Activated CD4-positive, alpha-beta T cell treated with anti-CD3 and anti-CD28 coated beads, Interleukin-2, amount 50 U/mL, for 1 hour (primary cell): ENCODE measurements around the gene NELFB.
A peak's percentile ranks its signal among the peaks of the same experiment; 100 is the strongest.

Experiments used
- DNase-seq: peaks from one replicate; pipeline ENCODE4 v3.0.0-alpha.2; 2020

NELFB gene

GRCh38 chr9:137224830-137225694 is 30.1 kb upstream of the NELFB start, which contains the start of gene CYSRT1:
TSS of gene CYSRT1 (plus strand) at chr9:137225174. CDS start at chr9:137225622, 448 bp downstream.
- DNase-seq = no peak

- DNase-seq = no peak
Measured at GRCh38 chr9:137225699-137226331, 29.3 kb upstream of the NELFB start.

- DNase-seq = no peak
Measured at GRCh38 chr9:137226338-137227053, 28.6 kb upstream of the NELFB start.

- DNase-seq = peak; percentile 84
Measured at GRCh38 chr9:137227054-137227852, 27.9 kb upstream of the NELFB start, which contains the start of gene RNF224. TSS of gene RNF224 (plus strand) at chr9:137227502. CDS start at chr9:137228336, 834 bp downstream.

GRCh38 chr9:137227853-137228505 is 27.1 kb upstream of the NELFB start:
- no peak for DNase-seq

- DNase-seq = no peak
Measured at GRCh38 chr9:137228506-137228967, 26.6 kb upstream of the NELFB start.

GRCh38 chr9:137228968-137229896 is 25.9 kb upstream of the NELFB start:
- DNase-seq = no peak

- DNase-seq = no peak
Measured at GRCh38 chr9:137229903-137230704, 25.0 kb upstream of the NELFB start.

- DNase-seq = no peak
Measured at GRCh38 chr9:137230705-137231371, 24.3 kb upstream of the NELFB start, which contains the start of gene SLC34A3. TSS of gene SLC34A3 (plus strand) at chr9:137230901. CDS start at chr9:137231703, 802 bp downstream.

GRCh38 chr9:137231372-137232039 is 23.6 kb upstream of the NELFB start:
- no peak for DNase-seq

- DNase-seq = no peak
Measured at GRCh38 chr9:137232101-137232500, 23.0 kb upstream of the NELFB start.

GRCh38 chr9:137232510-137232909 is 22.6 kb upstream of the NELFB start:
- no peak for DNase-seq

GRCh38 chr9:137233143-137233980 is 21.8 kb upstream of the NELFB start:
- no peak for DNase-seq

- DNase-seq = no peak
Measured at GRCh38 chr9:137234055-137234697, 21.0 kb upstream of the NELFB start.

- no peak for DNase-seq
Measured at GRCh38 chr9:137234758-137235423, 20.2 kb upstream of the NELFB start.
